Ovary (tissue), 3 donors: Measurements from ENCODE around the gene CGN.

ENCODE experiments used
- CTCF ChIP-seq, 3 donors: fragments of 450-650 bp in 2 of 3; fragments of 200-600 bp in 1 of 3; IDR thresholded peaks; one replicate each; pipeline versions ENCODE4 v1.5.1 to v1.8.0; 2016 to 2022; ENCODE audit warnings: antibody characterized with exemption in 3 of 3, mild to moderate bottlenecking in 1 of 3
- EP300 ChIP-seq: sonication (generic); formaldehyde crosslinking; IDR thresholded peaks from one replicate; pipeline ENCODE4 v1.6.1; 2017; ENCODE audit warnings: antibody characterized with exemption
- POLR2A ChIP-seq: fragments of 450-650 bp; IDR thresholded peaks from one replicate; pipeline ENCODE4 v1.6.1; 2017; ENCODE audit warnings: antibody characterized with exemption, mild to moderate bottlenecking, moderate library complexity
- donor health status: DM: no; HTN: no; CAD: no.

- no peak for TF ChIP-seq CTCF (IDR thresholded peaks at IDR 0.05)
- no peak for TF ChIP-seq POLR2A
- TF ChIP-seq EP300: no peak
Observed at GRCh38 chr1:151546011-151546925, 35.1 kb downstream of the CGN start.
